ENCODE measurements around the gene APOA5. TPM values are rescaled to one million over a fixed set of nuclear protein-coding genes. Genes with fewer than 3 reads are reported as not detected.

APOA5 gene
- total and polyA plus RNA-seq, 2 of the 4 experiments (the other 2 are of a cell fraction), result not detected

DNA sequence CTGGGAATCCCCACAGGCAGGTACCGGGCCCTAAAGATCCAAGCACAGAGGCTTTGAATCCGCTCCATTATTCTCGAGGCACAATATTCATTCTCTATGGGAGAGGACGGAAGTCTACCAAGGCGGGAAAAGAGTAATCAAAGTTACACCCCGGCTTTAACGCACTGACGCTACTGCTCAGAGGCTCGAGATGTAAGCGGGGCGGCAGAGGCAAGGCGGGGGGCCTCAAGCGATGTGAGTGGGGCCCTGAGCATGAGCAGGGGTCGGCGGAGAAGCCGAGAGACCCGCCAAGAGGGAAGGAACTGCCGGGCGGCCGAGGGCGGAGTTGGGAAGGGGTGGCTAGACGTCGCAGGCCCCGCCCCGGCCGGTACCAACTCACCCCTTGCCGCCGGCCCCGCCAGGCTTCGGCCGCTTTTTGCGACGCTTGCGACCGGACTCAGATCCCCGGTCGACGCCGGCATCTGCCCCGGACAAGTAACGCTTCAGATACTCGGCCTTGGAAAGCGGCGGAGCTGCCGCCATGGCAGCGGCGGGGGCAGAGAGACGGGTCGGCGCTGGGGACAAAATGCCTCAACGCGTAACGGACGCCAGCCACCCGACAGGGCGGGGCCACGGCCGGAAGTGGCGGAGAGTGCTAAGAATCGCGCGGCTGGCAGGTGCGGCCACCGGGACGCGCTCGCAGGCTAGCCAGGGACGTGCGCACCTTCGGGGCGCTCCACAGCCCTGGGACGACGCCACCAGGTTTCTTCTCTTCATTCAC, 19.1 kb downstream of the APOA5 start, which contains the start of gene BUD13 (continued):
- TF ChIP-seq MAZ (IDR thresholded peaks at IDR 0.05; ENCODE audit: borderline replicate concordance, low read depth, low read length) (peak; percentile 96), CHD1 (IDR thresholded peaks at IDR 0.05; ENCODE audit: low read depth, low read length) (no peak)

DNA sequence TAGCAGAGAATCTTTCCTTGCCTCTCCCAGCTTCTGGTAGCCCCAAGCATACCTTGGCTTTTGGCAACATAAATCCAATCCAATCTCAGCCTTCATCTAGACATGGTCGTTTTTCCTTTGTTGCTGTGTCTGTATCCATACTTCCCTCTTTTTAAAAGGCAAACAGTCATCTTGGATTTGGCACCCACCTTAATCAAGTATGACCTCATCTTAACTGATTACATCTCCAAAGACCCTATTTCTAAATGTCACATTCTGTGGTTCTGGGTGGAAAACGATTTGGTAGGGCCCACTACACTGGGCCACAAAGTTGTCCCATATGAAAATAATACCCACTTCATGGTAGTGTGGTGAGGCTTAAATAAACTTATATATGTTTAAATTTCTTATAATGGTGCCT, 19.7 kb downstream of the APOA5 start:
- in situ Hi-C loops (cut with MboI; ENCODE audit: low sequenced_read_pairs), result no loop called here

More for the DNA sequence above, 19.7 kb downstream of the APOA5 start:
- H2BK15ac ChIP-seq (ENCODE audit: low read depth, low read length), result no peak overlapping the region; the same call in 2 of the 3 replicates
- dilution Hi-C loops (cut with HindIII; ENCODE audit: low sequenced_read_pairs, unreplicated experiment) (no loop called here), intact Hi-C loops (cut with micrococcal nuclease) (loop anchor here (5.0 kb wide), 1 partner anchor 1795 kb away; the partner anchor contains the start of gene IFT46)
- no CpG with 5 or more reads among the region's 2 CpGs for WGBS, 2 experiments (ENCODE audit: extremely low coverage in 2 of 2, insufficient read length in 1 of 2)
- no peak overlapping the region for H2BK120ac ChIP-seq (ENCODE audit: low read depth, low read length)
- H3K9me1 ChIP-seq (ENCODE audit: insufficient read depth, low read length), result peaks cover 9% of the 10 kb centered on the region; the same call in 1 of the 2 replicates
- peak overlapping the region; percentile 31; the same call in 1 of the 2 replicates for H3K23ac ChIP-seq (ENCODE audit: low read depth, low read length)
- peaks cover 13 to 34% of the 10 kb centered on the region in 2 experiments for H3K79me1 ChIP-seq (ENCODE audit: low read depth in 1 of 2, low read length in 2 of 2)
- H4K8ac ChIP-seq (ENCODE audit: low read depth in 2 of 2, low read length in 2 of 2), result peak overlapping the region; percentile 9 to 74; a peak in 2 of 4 replicates
- H2AFZ ChIP-seq (replicated peaks; ENCODE audit: low read length, poor library complexity), result no peak overlapping the region
- peak overlapping the region; percentile 4; the same call in 1 of the 2 replicates for H4K91ac ChIP-seq (ENCODE audit: insufficient read depth, low read depth, low read length)
- H2BK20ac ChIP-seq (ENCODE audit: low read depth, low read length), result no peak overlapping the region
- H4K5ac ChIP-seq (ENCODE audit: low read depth, low read length), result peak overlapping the region; percentile 71; the same call in 1 of the 2 replicates
- CTCF ChIA-PET, result no interaction called here
- H3K4me3 ChIP-seq (ENCODE audit: insufficient read depth, low read depth, low read length), result peak overlapping the region; percentile 96
- no peak overlapping the region for H3K14ac ChIP-seq (replicated peaks; ENCODE audit: low read depth, low read length)
- ATAC-seq (ENCODE audit: low read depth) (no peak), DNase-seq (no peak)
- no peak overlapping the region; the same call in 1 of the 2 replicates for H3K27ac ChIP-seq (ENCODE audit: insufficient read depth, low read length)
- TF ChIP-seq MAZ (IDR thresholded peaks at IDR 0.05; ENCODE audit: borderline replicate concordance, low read depth, low read length) (no peak), MAFK (IDR thresholded peaks at IDR 0.05; ENCODE audit: low read depth, low read length) (no peak), POLR2A (IDR thresholded peaks at IDR 0.05; ENCODE audit: low read depth, low read length) (no peak)
- TF ChIP-seq, protein P1, sequence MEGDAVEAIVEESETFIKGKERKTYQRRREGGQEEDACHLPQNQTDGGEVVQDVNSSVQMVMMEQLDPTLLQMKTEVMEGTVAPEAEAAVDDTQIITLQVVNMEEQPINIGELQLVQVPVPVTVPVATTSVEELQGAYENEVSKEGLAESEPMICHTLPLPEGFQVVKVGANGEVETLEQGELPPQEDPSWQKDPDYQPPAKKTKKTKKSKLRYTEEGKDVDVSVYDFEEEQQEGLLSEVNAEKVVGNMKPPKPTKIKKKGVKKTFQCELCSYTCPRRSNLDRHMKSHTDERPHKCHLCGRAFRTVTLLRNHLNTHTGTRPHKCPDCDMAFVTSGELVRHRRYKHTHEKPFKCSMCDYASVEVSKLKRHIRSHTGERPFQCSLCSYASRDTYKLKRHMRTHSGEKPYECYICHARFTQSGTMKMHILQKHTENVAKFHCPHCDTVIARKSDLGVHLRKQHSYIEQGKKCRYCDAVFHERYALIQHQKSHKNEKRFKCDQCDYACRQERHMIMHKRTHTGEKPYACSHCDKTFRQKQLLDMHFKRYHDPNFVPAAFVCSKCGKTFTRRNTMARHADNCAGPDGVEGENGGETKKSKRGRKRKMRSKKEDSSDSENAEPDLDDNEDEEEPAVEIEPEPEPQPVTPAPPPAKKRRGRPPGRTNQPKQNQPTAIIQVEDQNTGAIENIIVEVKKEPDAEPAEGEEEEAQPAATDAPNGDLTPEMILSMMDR (conservative IDR thresholded peaks at IDR 0.05; ENCODE audit: low read depth, low read length), result no peak
- peak overlapping the region; percentile 93 for H3K4me2 ChIP-seq (ENCODE audit: low read depth, low read length)
- peak overlapping the region; percentile 80; the same call in 1 of the 2 replicates for H3K56ac ChIP-seq (ENCODE audit: extremely low read depth, insufficient read depth, low read length)
- H3K9me3 ChIP-seq (ENCODE audit: control insufficient read depth, insufficient read depth, low read length), result no peaks in the 10 kb centered on the region
- H2BK5ac ChIP-seq (ENCODE audit: low read depth, low read length, poor library complexity, severe bottlenecking), result no peak overlapping the region
- 0 out of 2 replicates have a peak overlapping the region, but pooled peaks have one; percentile 2 for H2AK5ac ChIP-seq (ENCODE audit: low read depth, low read length)
- H3K4me1 ChIP-seq (ENCODE audit: control insufficient read depth, insufficient read depth, low read length), result peaks cover 5% of the 10 kb centered on the region
- peak overlapping the region; percentile 97; the same call in 1 of the 2 replicates for H3K9ac ChIP-seq (ENCODE audit: low read depth, low read length)
- no peaks in the 10 kb centered on the region; the same call in 1 of the 2 replicates for H4K20me1 ChIP-seq (ENCODE audit: insufficient read depth, low read length)
- peak overlapping the region; percentile 84 for H2AK9ac ChIP-seq (replicated peaks; ENCODE audit: low read depth, low read length, poor library complexity)
- H3K4ac ChIP-seq (ENCODE audit: low read depth, low read length), result no peak overlapping the region
- TSS peak; percentile 23 for BruUV-seq (replicated peaks)
- H3K36me3 ChIP-seq (ENCODE audit: control insufficient read depth, insufficient read depth, low read length), result peaks cover 6% of the 10 kb centered on the region
- POLR2A ChIA-PET (ENCODE audit: unreplicated experiment), result interaction anchor here (0.6 kb wide), 1 partner anchor 256 kb away, joined by 3 read pairs; no protein-coding TSS in a partner anchor
- H3K18ac ChIP-seq (ENCODE audit: low read depth, low read length), result no peak overlapping the region
- H3K27me3 ChIP-seq (ENCODE audit: control insufficient read depth, insufficient read depth, low read length), result no peaks in the 10 kb centered on the region

Data from IMR-90 (cell line).